ENCODE data around the gene GFPT2. TPM values are rescaled to one million over a fixed set of nuclear protein-coding genes. Genes with fewer than 3 reads are reported as not detected.

Gene GFPT2
- total and polyA plus RNA-seq, 2 of the 4 experiments (the other 2 are of a cell fraction) = 20.3 to 20.8 TPM

GRCh38 chr5:180291234-180291940 lies 61.7 kb downstream of the GFPT2 start:
- peak; percentile 60 for ATAC-seq (ENCODE audit: low read depth)
- peak overlapping the region; percentile 61 for H3K9ac ChIP-seq (ENCODE audit: low read depth, low read length)

More at GRCh38 chr5:180291234-180291940, 61.7 kb downstream of the GFPT2 start:
- H3K27me3 ChIP-seq (ENCODE audit: control insufficient read depth, insufficient read depth, low read length) = no peaks in the 10 kb centered on the region
- H2BK5ac ChIP-seq (ENCODE audit: low read depth, low read length, poor library complexity, severe bottlenecking) = no peak overlapping the region
- peaks cover 32 to 49% of the 10 kb centered on the region in 2 experiments for H3K79me1 ChIP-seq (ENCODE audit: low read depth in 1 of 2, low read length in 2 of 2)
- 0 out of 2 replicates have a peak overlapping the region, but pooled peaks have one; percentile 3 for H3K56ac ChIP-seq (ENCODE audit: extremely low read depth, insufficient read depth, low read length)
- no peak overlapping the region for H2AK5ac ChIP-seq (ENCODE audit: low read depth, low read length)
- H3K9me1 ChIP-seq (ENCODE audit: insufficient read depth, low read length) = peaks cover 6% of the 10 kb centered on the region; the same call in 1 of the 2 replicates
- peak overlapping the region; percentile 11; the same call in 1 of the 2 replicates for H3K23ac ChIP-seq (ENCODE audit: low read depth, low read length)
- H3K4ac ChIP-seq (ENCODE audit: low read depth, low read length) = 0 out of 2 replicates have a peak overlapping the region, but pooled peaks have one; percentile 9
- H2BK20ac ChIP-seq (ENCODE audit: low read depth, low read length) = no peak overlapping the region
- H4K5ac ChIP-seq (ENCODE audit: low read depth, low read length) = no peak overlapping the region
- H3K9me3 ChIP-seq (ENCODE audit: control insufficient read depth, insufficient read depth, low read length) = no peaks in the 10 kb centered on the region
- intact Hi-C loops (cut with micrococcal nuclease) (no loop called here), dilution Hi-C loops (cut with HindIII; ENCODE audit: low sequenced_read_pairs, unreplicated experiment) (no loop called here), in situ Hi-C loops (cut with MboI; ENCODE audit: low sequenced_read_pairs) (loop anchor here (5.0 kb wide), 1 partner anchor 181 kb away; no protein-coding TSS in a partner anchor)
- no TSS peak for BruUV-seq (replicated peaks)
- H2BK120ac ChIP-seq (ENCODE audit: low read depth, low read length) = no peak overlapping the region
- peaks cover 15% of the 10 kb centered on the region for H4K20me1 ChIP-seq (ENCODE audit: insufficient read depth, low read length)
- peaks cover 4% of the 10 kb centered on the region; the same call in 1 of the 2 replicates for H3K4me1 ChIP-seq (ENCODE audit: control insufficient read depth, insufficient read depth, low read length)
- no peak for DNase-seq
- H3K27ac ChIP-seq (ENCODE audit: insufficient read depth, low read length) = peak overlapping the region; percentile 26; the same call in 1 of the 2 replicates
- no peak overlapping the region for H4K91ac ChIP-seq (ENCODE audit: insufficient read depth, low read depth, low read length)
- no peak overlapping the region for H3K18ac ChIP-seq (ENCODE audit: low read depth, low read length)
- CTCF ChIA-PET = interaction anchor here (2.0 kb wide), 1 partner anchor 327 kb away, joined by 4 read pairs; no protein-coding TSS in a partner anchor
- TF ChIP-seq CTCF (conservative IDR thresholded peaks at IDR 0.05; ENCODE audit: low read depth, low read length) = peak; percentile 30; the same call in 1 of the 2 replicates
- no peak for TF ChIP-seq SMC3 (IDR thresholded peaks at IDR 0.05; ENCODE audit: low read depth, low read length)
- no peak overlapping the region for H3K14ac ChIP-seq (replicated peaks; ENCODE audit: low read depth, low read length)
- WGBS, 2 experiments (ENCODE audit: extremely low coverage in 2 of 2, insufficient read length in 1 of 2) = 0% methylated on average over 17 of the region's 68 CpGs; no CpG with 5 or more reads in 1 of the 2 experiments
- H2AFZ ChIP-seq (replicated peaks; ENCODE audit: low read length, poor library complexity) = peak overlapping the region; percentile 90
- H3K4me3 ChIP-seq (ENCODE audit: insufficient read depth, low read depth, low read length) = peak overlapping the region; percentile 94
- H3K4me2 ChIP-seq (ENCODE audit: low read depth, low read length) = peak overlapping the region; percentile 56
- peak overlapping the region; percentile 67 for H2AK9ac ChIP-seq (replicated peaks; ENCODE audit: low read depth, low read length, poor library complexity)
- no peak overlapping the region for H2BK15ac ChIP-seq (ENCODE audit: low read depth, low read length)
- H3K36me3 ChIP-seq (ENCODE audit: control insufficient read depth, insufficient read depth, low read length) = no peaks in the 10 kb centered on the region
- POLR2A ChIA-PET (ENCODE audit: unreplicated experiment) = no interaction called here
- H4K8ac ChIP-seq (ENCODE audit: low read depth in 2 of 2, low read length in 2 of 2) = no peak overlapping the region

Measured in IMR-90 (cell line).